ENCODE measurements around the gene CBX7. TPM values are rescaled to one million over a fixed set of nuclear protein-coding genes. Genes with fewer than 3 reads are reported as not detected.

The CBX7 gene
- total RNA-seq: 0.09 and 0.21 TPM in 2 replicates

DNA sequence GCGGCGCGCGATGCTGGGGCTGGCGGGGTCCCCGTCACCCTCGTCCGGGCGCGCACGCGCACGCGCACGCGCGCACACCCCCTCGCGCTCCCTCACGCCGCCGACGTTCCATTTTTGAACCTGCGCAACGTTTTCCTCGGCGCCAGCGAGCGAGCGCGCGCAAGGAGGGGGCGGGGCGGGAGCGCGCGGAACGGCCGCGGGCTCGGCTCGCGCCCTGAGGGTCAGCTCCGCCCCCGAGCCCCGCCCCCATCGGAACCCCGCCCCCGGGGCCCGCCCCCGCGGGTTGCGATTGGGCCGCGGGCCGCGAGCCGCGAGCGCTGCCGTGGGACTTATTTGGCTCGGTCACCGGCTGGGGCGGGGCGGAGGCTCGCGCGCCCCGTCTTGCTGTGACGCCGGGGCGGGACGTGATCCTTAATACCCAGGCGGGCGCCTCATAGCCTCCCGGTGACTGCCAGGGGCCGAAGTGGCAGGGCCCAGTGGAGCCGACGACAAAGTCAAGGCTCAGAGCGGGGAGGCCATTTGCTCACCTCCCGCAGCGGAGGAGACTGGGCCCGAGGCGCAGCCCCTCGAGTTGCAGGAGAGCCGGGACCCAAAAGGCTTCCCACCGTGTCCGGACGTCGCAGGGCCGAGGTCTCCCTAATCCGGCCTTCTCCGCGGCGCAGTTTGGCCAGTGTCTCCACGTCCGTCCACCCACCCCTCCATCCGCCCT lies at the start of gene CBX7:
TSS of gene CBX7 (minus strand) at position 170 of the 709 bp plus-strand sequence. CDS start 236 bp downstream, outside the sequence.

GRCh38 chr22:39097098-39098020 lies 55.1 kb downstream of the CBX7 start, which contains the start of gene APOBEC3H:
Gene APOBEC3H (plus strand): TSS chr22:39097244. CDS start chr22:39100279, 3,035 bp downstream.

Other genes starting within 250 kb of the CBX7 start
- gene APOBEC3A, start 195.1 kb downstream of the CBX7 start, total RNA-seq: 0.49 TPM in 1 of 2 replicates, not detected in the other
- 0.70 and 1.3 TPM in 2 replicates for gene APOBEC3B, start 170.3 kb downstream of the CBX7 start, total RNA-seq
- 18.8 and 27.0 TPM in 2 replicates for gene APOBEC3C, start 138.4 kb downstream of the CBX7 start, total RNA-seq
- 0.14 TPM in 1 of 2 replicates, not detected in the other for gene APOBEC3D, start 131.6 kb downstream of the CBX7 start, total RNA-seq
- 2.1 and 4.2 TPM in 2 replicates for gene APOBEC3F, start 111.8 kb downstream of the CBX7 start, total RNA-seq
- gene APOBEC3G, start 75.4 kb downstream of the CBX7 start, total RNA-seq: 0.56 and 2.0 TPM in 2 replicates
- 0.28 TPM in 1 of 2 replicates, not detected in the other for gene APOBEC3H, start 55.4 kb downstream of the CBX7 start, total RNA-seq
- 3.0 and 3.3 TPM in 2 replicates for gene PDGFB, start 92.3 kb upstream of the CBX7 start, total RNA-seq
- gene RPL3, start 166.9 kb upstream of the CBX7 start, total RNA-seq: 2,280 and 2,292 TPM in 2 replicates
- 6.4 and 6.5 TPM in 2 replicates for gene SYNGR1, start 197.3 kb upstream of the CBX7 start, total RNA-seq
- 8.6 and 25.2 TPM in 2 replicates for gene TAB1, start 247.1 kb upstream of the CBX7 start, total RNA-seq

All from airway epithelial cell (primary cell).